ENCODE measurements around the gene SLC35F2.

- TF ChIP-seq CTCF (IDR thresholded peaks at IDR 0.05) (no peak), POLR2A (IDR thresholded peaks at IDR 0.05) (no peak)
Observed at GRCh38 chr11:107816028-107816427, 42.6 kb downstream of the SLC35F2 start.

Measured in breast epithelium (tissue), 3 donors.